H1 (cell line): ENCODE results near the gene SPATS2L. TPM values are rescaled to one million over a fixed set of nuclear protein-coding genes. Genes with fewer than 3 reads are reported as not detected.

Source experiments
- CTCF ChIA-PET: fragments of 300-600 bp; sonication (Branson Sonifier 250); formaldehyde crosslinking; loops from one replicate; lab custom pipeline; 2021; ENCODE audit not compliant: partially characterized antibody; lab: Charles Lee
- POLR2A ChIA-PET: fragments of 300-600 bp; sonication (Branson Sonifier 250); formaldehyde crosslinking; loops from one replicate; lab custom pipeline; 2021; ENCODE audit warnings: inconsistent platforms; ENCODE audit not compliant: partially characterized antibody; lab: Charles Lee
- DNase-seq, 2 experiments: peaks; one replicate each; pipeline versions ENCODE4 v3.0.0 to v3.0.0-alpha.2; 2010 to 2022; ENCODE audit warnings: low spot score in 2 of 2, low read depth in 1 of 2, mixed read lengths in 1 of 2
- FAIRE-seq: peaks from 2 replicates; lab custom pipeline; 2011; peaks lifted over from hg19 to GRCh38; lab: Jason Lieb, UNC
- H2AFZ ChIP-seq: 2 replicates; pipeline ENCODE4 v1.8.1; 2012; ENCODE audit warnings: low read length, inconsistent platforms
- H2AK5ac ChIP-seq: 2 replicates; pipeline ENCODE4 v1.6.1; 2013; ENCODE audit warnings: low read depth, low read length
- H2BK120ac ChIP-seq: replicated peaks from 2 replicates; pipeline ENCODE3; 2013; ENCODE audit warnings: low read depth, low read length, inconsistent platforms
- H2BK12ac ChIP-seq: 2 replicates; pipeline ENCODE4 v1.6.1; 2013; ENCODE audit warnings: low read depth, low read length
- H2BK15ac ChIP-seq: 2 replicates; pipeline ENCODE4 v1.6.1; 2013; ENCODE audit warnings: low read length
- H2BK20ac ChIP-seq: 2 replicates; pipeline ENCODE4 v1.6.1; 2013; ENCODE audit warnings: low read length
- H2BK5ac ChIP-seq: 2 replicates; pipeline ENCODE4 v1.6.1; 2013; ENCODE audit warnings: low read depth, low read length
- H3K14ac ChIP-seq: 2 replicates; pipeline ENCODE4 v1.6.1; 2013; ENCODE audit warnings: inconsistent platforms; ENCODE audit not compliant: insufficient read length
- H3K18ac ChIP-seq: 2 replicates; pipeline ENCODE4 v1.6.1; 2013; ENCODE audit warnings: low read length; ENCODE audit errors: extremely low read depth
- H3K23ac ChIP-seq: 2 replicates; pipeline ENCODE4 v1.6.1; 2013; ENCODE audit warnings: inconsistent platforms; ENCODE audit not compliant: insufficient read length
- H3K23me2 ChIP-seq: 2 replicates; pipeline ENCODE4 v1.6.1; 2013; ENCODE audit warnings: low read depth, low read length
- H3K27ac ChIP-seq: 2 replicates; pipeline ENCODE4 v1.6.1; 2011; ENCODE audit warnings: low read depth, low read length, inconsistent platforms
- H3K27me3 ChIP-seq, 4 experiments: replicated peaks in 1 of 4; 1 replicate in 1 of 4; 2 replicates in 3 of 4; pipeline versions ENCODE4 v1.6.1 to v1.8.1; 2011 to 2013; ENCODE audit warnings: low read length in 3 of 4, mild to moderate bottlenecking in 3 of 4, inconsistent platforms in 2 of 4, mixed read lengths in 2 of 4, moderate library complexity in 1 of 4; ENCODE audit not compliant: control insufficient read depth in 3 of 4, insufficient read depth in 3 of 4; ENCODE audit errors: extremely low read depth in 1 of 4
- H3K36me3 ChIP-seq, 4 experiments: 2 replicates each; pipeline versions ENCODE4 v1.6.1 to v1.8.1; 2011 to 2013; ENCODE audit warnings: mild to moderate bottlenecking in 4 of 4, low read length in 3 of 4, moderate library complexity in 2 of 4, control low read depth in 1 of 4, inconsistent platforms in 1 of 4; ENCODE audit not compliant: insufficient read depth in 4 of 4, control insufficient read depth in 2 of 4
- H3K4ac ChIP-seq: replicated peaks from 2 replicates; pipeline ENCODE3; 2013; ENCODE audit warnings: low read length, low read depth, mixed read lengths, inconsistent platforms; ENCODE audit not compliant: insufficient read length
- H3K4me1 ChIP-seq, 4 experiments: replicated peaks in 1 of 4; 1 replicate in 1 of 4; 2 replicates in 3 of 4; pipeline versions ENCODE4 v1.6.1 to v1.8.1; 2011 to 2013; ENCODE audit warnings: low read length in 3 of 4, inconsistent platforms in 2 of 4, mixed read lengths in 1 of 4; ENCODE audit not compliant: insufficient read depth in 4 of 4, control insufficient read depth in 3 of 4
- H3K4me2 ChIP-seq, 2 experiments: 2 replicates each; pipeline versions ENCODE4 v1.6.1 to v1.8.1; 2011 to 2013; ENCODE audit warnings: low read depth in 2 of 2, low read length in 2 of 2, control low read depth in 1 of 2, inconsistent platforms in 1 of 2, mild to moderate bottlenecking in 1 of 2; ENCODE audit not compliant: insufficient read depth in 1 of 2
- H3K4me3 ChIP-seq, 4 experiments: fragments of 200-600, 300-600 bp in 1 of 4; sonication (generic), shearing (Covaris generic), sonication (Bioruptor Twin) in 1 of 4; 2 replicates each; pipeline versions ENCODE4 v1.5.1 to v1.8.1; 2011 to 2016; ENCODE audit warnings: low read length in 4 of 4, low read depth in 3 of 4, control low read depth in 2 of 4, inconsistent platforms in 2 of 4, mild to moderate bottlenecking in 2 of 4, mixed read lengths in 1 of 4, moderate library complexity in 1 of 4; ENCODE audit not compliant: insufficient read depth in 2 of 4; ENCODE audit errors: extremely low read depth in 1 of 4
- H3K56ac ChIP-seq: replicated peaks from 2 replicates; pipeline ENCODE3; 2013; ENCODE audit warnings: low read depth, mild to moderate bottlenecking, mixed read lengths, low read length, inconsistent platforms; ENCODE audit not compliant: insufficient read length
- H3K79me1 ChIP-seq: 2 replicates; pipeline ENCODE4 v1.6.1; 2013; ENCODE audit warnings: low read depth, low read length, control low read depth
- H3K79me2 ChIP-seq, 2 experiments: 2 replicates each; pipeline versions ENCODE4 v1.6.1 to v1.8.1; 2012 to 2013; ENCODE audit warnings: low read length in 2 of 2, mild to moderate bottlenecking in 2 of 2, inconsistent platforms in 1 of 2; ENCODE audit not compliant: insufficient read depth in 2 of 2, control insufficient read depth in 1 of 2
- H3K9ac ChIP-seq, 4 experiments: replicated peaks in 1 of 4; 1 replicate in 1 of 4; 2 replicates in 3 of 4; pipeline versions ENCODE4 v1.6.1 to v1.8.1; 2011 to 2013; ENCODE audit warnings: low read depth in 3 of 4, low read length in 3 of 4, control low read depth in 2 of 4, mild to moderate bottlenecking in 2 of 4, moderate library complexity in 2 of 4, inconsistent platforms in 1 of 4; ENCODE audit errors: extremely low read depth in 1 of 4
- H3K9me3 ChIP-seq, 2 experiments: 2 replicates each; pipeline versions ENCODE4 v1.6.1 to v1.8.1; 2012 to 2013; ENCODE audit warnings: mild to moderate bottlenecking in 2 of 2, moderate library complexity in 2 of 2, control low read depth in 1 of 2, inconsistent platforms in 1 of 2, low read depth in 1 of 2, low read length in 1 of 2, mixed read lengths in 1 of 2; ENCODE audit not compliant: insufficient read depth in 2 of 2
- H4K20me1 ChIP-seq, 2 experiments: replicated peaks in 1 of 2; 2 replicates each; pipeline versions ENCODE3 to v1.8.1; 2011 to 2013; ENCODE audit warnings: inconsistent platforms in 2 of 2, low read length in 2 of 2, mild to moderate bottlenecking in 1 of 2; ENCODE audit not compliant: insufficient read depth in 2 of 2, control insufficient read depth in 1 of 2
- H4K5ac ChIP-seq: 2 replicates; pipeline ENCODE4 v1.6.1; 2013; ENCODE audit warnings: low read length, low read depth, mixed read lengths, inconsistent platforms; ENCODE audit not compliant: insufficient read length
- H4K8ac ChIP-seq: 2 replicates; pipeline ENCODE4 v1.8.0; 2013; ENCODE audit warnings: mild to moderate bottlenecking, moderate library complexity, low read length, inconsistent platforms; ENCODE audit not compliant: insufficient read depth; ENCODE audit errors: extremely low read depth
- H4K91ac ChIP-seq: replicated peaks from 2 replicates; pipeline ENCODE3; 2013; ENCODE audit warnings: low read length, mixed read lengths, inconsistent platforms; ENCODE audit not compliant: insufficient read length
- ATF3 ChIP-seq: IDR thresholded peaks from 2 replicates; pipeline ENCODE4 v1.6.1; 2011; ENCODE audit warnings: low read depth, mild to moderate bottlenecking, low read length; ENCODE audit not compliant: insufficient read depth
- CEBPB ChIP-seq: IDR thresholded peaks from 2 replicates; pipeline ENCODE4 v1.6.1; 2012; ENCODE audit warnings: low read depth, low read length
- CTCF ChIP-seq, 3 experiments: IDR thresholded peaks; 1 replicate in 2 of 3; 2 replicates in 1 of 3; pipeline versions ENCODE4 v1.5.1 to v1.6.1; 2011; ENCODE audit warnings: low read length in 3 of 3, mild to moderate bottlenecking in 3 of 3, inconsistent platforms in 2 of 3, low read depth in 1 of 3, moderate library complexity in 1 of 3; ENCODE audit not compliant: insufficient read depth in 1 of 3; ENCODE audit errors: control extremely low read depth in 1 of 3
- EGR1 ChIP-seq: IDR thresholded peaks from 2 replicates; pipeline ENCODE4 v1.6.1; 2011; ENCODE audit warnings: low read depth, low read length, borderline replicate concordance
- GTF2F1 ChIP-seq: IDR thresholded peaks from 2 replicates; pipeline ENCODE4 v1.6.1; 2012; ENCODE audit warnings: low read depth, low read length, improper control_type of control experiment, borderline replicate concordance
- TBP ChIP-seq: IDR thresholded peaks from 2 replicates; pipeline ENCODE4 v1.6.1; 2011; ENCODE audit warnings: low read depth, low read length, improper control_type of control experiment
- WGBS, 2 experiments: shearing (Covaris generic) in 1 of 2; methylation state at CpG; one replicate each; pipeline versions ENCODE4 v1.1.6 to v1.1.7; 2013 to 2015; ENCODE audit warnings: low lambda C conversion rate in 2 of 2, mixed read lengths in 2 of 2, inconsistent platforms in 1 of 2, low coverage in 1 of 2, missing lambda C conversion rate in 1 of 2; ENCODE audit not compliant: insufficient replicate concordance in 2 of 2, insufficient coverage in 1 of 2, insufficient read length in 1 of 2; ENCODE audit errors: extremely low coverage in 1 of 2, missing lambda C conversion rate in 1 of 2; 5-methylcytosine and 5-hydroxymethylcytosine counted together
- polyA plus RNA-seq, 7 experiments: library from polyadenylated mRNA; depleted of rRNA in 3 of 7; stranded (reverse) in 5 of 7; unstranded in 2 of 7; fragments of >200 nt in 5 of 7; fragments of 200-250 nt in 2 of 7; gene quantifications; 1 replicate in 5 of 7; 2 replicates in 1 of 7; 4 replicates in 1 of 7; pipeline versions ENCODE4 v1.2.1 to v1.2.3, GENCODE V29; 2011 to 2013; ENCODE audit warnings: missing spikeins in 2 of 7, mixed read lengths in 2 of 7
- total RNA-seq: library from RNA; stranded (reverse); fragmentation: NEBNext Ultra II Directional; extraction: Animal tissue kit (Norgen Biotek cat#: 25700); gene quantifications from 2 replicates; pipeline ENCODE4 v1.2.1, GENCODE V29; 2021

Gene SPATS2L
- total and polyA plus RNA-seq, 2 of the 8 experiments (the other 6 are each of a cell fraction or from before 2014, with no cell fraction given): 67.3 to 189 TPM

- no peak overlapping the region for H4K5ac ChIP-seq
- H4K8ac ChIP-seq: no peak overlapping the region
- no peaks in the 10 kb centered on the region for H3K23me2 ChIP-seq
- TF ChIP-seq GTF2F1 (no peak), CTCF (IDR thresholded peaks at IDR 0.05; ENCODE audit: control extremely low read depth in 1 of 3, insufficient read depth in 1 of 3, low read depth in 1 of 3, low read length in 3 of 3) (no peak), EGR1 (no peak), TBP (no peak), ATF3 (no peak), CEBPB (no peak)
- no peak overlapping the region for H3K4me3 ChIP-seq
- DNase-seq (no peak), FAIRE-seq (no peak)
- H2AFZ ChIP-seq: no peak overlapping the region
- H3K79me2 ChIP-seq: no peaks in the 10 kb centered on the region
- H3K18ac ChIP-seq: no peak overlapping the region
- H3K27me3 ChIP-seq: no peaks in the 10 kb centered on the region
- POLR2A ChIA-PET: no interaction called here
- no peak overlapping the region for H3K56ac ChIP-seq
- H3K36me3 ChIP-seq: peaks cover 3 to 57% (median 36%) of the 10 kb centered on the region in 4 experiments; a peak in 7 of 8 replicates
- H3K27ac ChIP-seq: no peak overlapping the region
- H3K4ac ChIP-seq: no peak overlapping the region
- no peaks in the 10 kb centered on the region for H4K20me1 ChIP-seq
- CTCF ChIA-PET: interaction anchor here (0.7 to 0.8 kb wide), 2 partner anchors 62 to 282 kb away, joined by 3 to 4 read pairs; no protein-coding TSS in a partner anchor
- no peak overlapping the region for H3K9ac ChIP-seq
- no peak overlapping the region for H2AK5ac ChIP-seq
- H2BK120ac ChIP-seq: no peak overlapping the region
- H3K4me1 ChIP-seq: peaks cover 0 to 8% (median 1%) of the 10 kb centered on the region in 4 experiments; a peak in 2 of 7 replicates
- no peaks in the 10 kb centered on the region for H3K9me3 ChIP-seq
- no peak overlapping the region for H2BK20ac ChIP-seq
- no peak overlapping the region for H2BK12ac ChIP-seq
- no peak overlapping the region for H2BK15ac ChIP-seq
- no peak overlapping the region for H3K23ac ChIP-seq
- H3K14ac ChIP-seq: no peak overlapping the region
- 89% methylated on average over 2 of the region's 2 CpGs; no CpG with 5 or more reads in 1 of the 2 experiments for WGBS, 2 experiments
- no peak overlapping the region for H3K4me2 ChIP-seq
- no peaks in the 10 kb centered on the region for H3K79me1 ChIP-seq
- no peak overlapping the region for H2BK5ac ChIP-seq
- no peak overlapping the region for H4K91ac ChIP-seq
These were observed 115.6 kb downstream of the SPATS2L start for GRCh38 chr2:200422071-200422470.
